GM21390 (cell line): ENCODE data around the gene DLEC1.
A peak's percentile ranks its signal among the peaks of the same experiment; 100 is the strongest.

ENCODE experiments used
- ATAC-seq: cut with Tn5 transposase; IDR thresholded peaks from one replicate; pipeline ENCODE4 v1.9.1; 2021; ENCODE audit not compliant: unreplicated experiment

The DLEC1 gene

GRCh38 chr3:38000965-38001455, 38.0 kb upstream of the DLEC1 start:
- ATAC-seq: no peak

- ATAC-seq: no peak
Observed at GRCh38 chr3:38001456-38002081, 37.4 kb upstream of the DLEC1 start.

- no peak for ATAC-seq
Observed at GRCh38 chr3:38002291-38002876, 36.6 kb upstream of the DLEC1 start.

GRCh38 chr3:38002940-38003339, 36.1 kb upstream of the DLEC1 start:
- no peak for ATAC-seq

GRCh38 chr3:38003371-38003816, 35.6 kb upstream of the DLEC1 start:
- ATAC-seq: no peak

- no peak for ATAC-seq
Observed at GRCh38 chr3:38003817-38004414, 35.1 kb upstream of the DLEC1 start.

GRCh38 chr3:38004415-38005075, 34.5 kb upstream of the DLEC1 start:
- ATAC-seq: peak; percentile 45

GRCh38 chr3:38005076-38006020, 33.7 kb upstream of the DLEC1 start:
- no peak for ATAC-seq

- no peak for ATAC-seq
Observed at GRCh38 chr3:38006031-38006430, 33.0 kb upstream of the DLEC1 start.

GRCh38 chr3:38006445-38006995, 32.5 kb upstream of the DLEC1 start:
- no peak for ATAC-seq

- ATAC-seq: no peak
Observed at GRCh38 chr3:38007754-38008090, 31.3 kb upstream of the DLEC1 start.

- no peak for ATAC-seq
Observed at GRCh38 chr3:38008191-38008701, 30.8 kb upstream of the DLEC1 start.

GRCh38 chr3:38008971-38009580, 29.9 kb upstream of the DLEC1 start:
- no peak for ATAC-seq

GRCh38 chr3:38009807-38010591, 29.0 kb upstream of the DLEC1 start:
- no peak for ATAC-seq

- ATAC-seq: no peak
Observed at GRCh38 chr3:38011111-38011510, 27.9 kb upstream of the DLEC1 start.

GRCh38 chr3:38015485-38015884, 23.5 kb upstream of the DLEC1 start:
- no peak for ATAC-seq

GRCh38 chr3:38015984-38016383, 23.0 kb upstream of the DLEC1 start:
- ATAC-seq: no peak

- ATAC-seq: no peak
Observed at GRCh38 chr3:38016410-38016809, 22.6 kb upstream of the DLEC1 start.

- ATAC-seq: no peak
Observed at GRCh38 chr3:38016847-38017444, 22.1 kb upstream of the DLEC1 start.
